ENCODE data around the gene ARHGEF10L.

Gene ARHGEF10L

DNA sequence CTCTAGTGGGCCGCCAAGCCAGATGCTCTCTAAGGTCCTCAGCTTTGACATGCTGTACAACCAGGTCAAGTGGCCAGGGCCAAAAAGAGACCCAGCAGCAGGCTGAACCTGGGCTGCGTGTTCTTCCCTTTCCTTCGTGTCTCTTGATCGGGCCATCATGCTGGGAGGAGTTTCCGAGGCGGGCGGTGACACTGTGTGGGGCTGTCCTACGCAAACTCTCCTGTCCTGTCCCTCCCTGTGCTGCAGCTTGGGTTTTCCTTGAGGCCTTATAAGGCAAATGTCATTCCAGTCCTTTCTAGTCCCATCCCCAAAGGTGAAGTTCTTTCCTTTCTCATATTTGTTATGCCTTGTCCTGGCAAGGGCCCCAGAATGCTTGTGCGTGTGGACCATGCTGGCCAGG is 56.7 kb downstream of the ARHGEF10L start:
- Histone ChIP-seq H3K27ac (replicated peaks) (no peak overlapping the region), H3K27me3 (ENCODE audit: insufficient read depth, poor library complexity, severe bottlenecking) (no peaks in the 10 kb centered on the region), H3K4me3 (replicated peaks; ENCODE audit: insufficient read depth, low read length) (no peak overlapping the region)
- no peak for TF ChIP-seq GABPA (IDR thresholded peaks at IDR 0.05; ENCODE audit: low read depth)
- TF ChIP-seq, protein P1, sequence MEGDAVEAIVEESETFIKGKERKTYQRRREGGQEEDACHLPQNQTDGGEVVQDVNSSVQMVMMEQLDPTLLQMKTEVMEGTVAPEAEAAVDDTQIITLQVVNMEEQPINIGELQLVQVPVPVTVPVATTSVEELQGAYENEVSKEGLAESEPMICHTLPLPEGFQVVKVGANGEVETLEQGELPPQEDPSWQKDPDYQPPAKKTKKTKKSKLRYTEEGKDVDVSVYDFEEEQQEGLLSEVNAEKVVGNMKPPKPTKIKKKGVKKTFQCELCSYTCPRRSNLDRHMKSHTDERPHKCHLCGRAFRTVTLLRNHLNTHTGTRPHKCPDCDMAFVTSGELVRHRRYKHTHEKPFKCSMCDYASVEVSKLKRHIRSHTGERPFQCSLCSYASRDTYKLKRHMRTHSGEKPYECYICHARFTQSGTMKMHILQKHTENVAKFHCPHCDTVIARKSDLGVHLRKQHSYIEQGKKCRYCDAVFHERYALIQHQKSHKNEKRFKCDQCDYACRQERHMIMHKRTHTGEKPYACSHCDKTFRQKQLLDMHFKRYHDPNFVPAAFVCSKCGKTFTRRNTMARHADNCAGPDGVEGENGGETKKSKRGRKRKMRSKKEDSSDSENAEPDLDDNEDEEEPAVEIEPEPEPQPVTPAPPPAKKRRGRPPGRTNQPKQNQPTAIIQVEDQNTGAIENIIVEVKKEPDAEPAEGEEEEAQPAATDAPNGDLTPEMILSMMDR (IDR thresholded peaks at IDR 0.05; ENCODE audit: insufficient read depth, low read length), result no peak
- no peak for TF ChIP-seq SPI1 (IDR thresholded peaks at IDR 0.05; ENCODE audit: borderline replicate concordance, low read depth)
- TF ChIP-seq, protein P2, sequence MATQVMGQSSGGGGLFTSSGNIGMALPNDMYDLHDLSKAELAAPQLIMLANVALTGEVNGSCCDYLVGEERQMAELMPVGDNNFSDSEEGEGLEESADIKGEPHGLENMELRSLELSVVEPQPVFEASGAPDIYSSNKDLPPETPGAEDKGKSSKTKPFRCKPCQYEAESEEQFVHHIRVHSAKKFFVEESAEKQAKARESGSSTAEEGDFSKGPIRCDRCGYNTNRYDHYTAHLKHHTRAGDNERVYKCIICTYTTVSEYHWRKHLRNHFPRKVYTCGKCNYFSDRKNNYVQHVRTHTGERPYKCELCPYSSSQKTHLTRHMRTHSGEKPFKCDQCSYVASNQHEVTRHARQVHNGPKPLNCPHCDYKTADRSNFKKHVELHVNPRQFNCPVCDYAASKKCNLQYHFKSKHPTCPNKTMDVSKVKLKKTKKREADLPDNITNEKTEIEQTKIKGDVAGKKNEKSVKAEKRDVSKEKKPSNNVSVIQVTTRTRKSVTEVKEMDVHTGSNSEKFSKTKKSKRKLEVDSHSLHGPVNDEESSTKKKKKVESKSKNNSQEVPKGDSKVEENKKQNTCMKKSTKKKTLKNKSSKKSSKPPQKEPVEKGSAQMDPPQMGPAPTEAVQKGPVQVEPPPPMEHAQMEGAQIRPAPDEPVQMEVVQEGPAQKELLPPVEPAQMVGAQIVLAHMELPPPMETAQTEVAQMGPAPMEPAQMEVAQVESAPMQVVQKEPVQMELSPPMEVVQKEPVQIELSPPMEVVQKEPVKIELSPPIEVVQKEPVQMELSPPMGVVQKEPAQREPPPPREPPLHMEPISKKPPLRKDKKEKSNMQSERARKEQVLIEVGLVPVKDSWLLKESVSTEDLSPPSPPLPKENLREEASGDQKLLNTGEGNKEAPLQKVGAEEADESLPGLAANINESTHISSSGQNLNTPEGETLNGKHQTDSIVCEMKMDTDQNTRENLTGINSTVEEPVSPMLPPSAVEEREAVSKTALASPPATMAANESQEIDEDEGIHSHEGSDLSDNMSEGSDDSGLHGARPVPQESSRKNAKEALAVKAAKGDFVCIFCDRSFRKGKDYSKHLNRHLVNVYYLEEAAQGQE (IDR thresholded peaks at IDR 0.05; ENCODE audit: insufficient replicate concordance, low read depth), result no peak
- no peak for TF ChIP-seq POLR2AphosphoS5 (IDR thresholded peaks at IDR 0.05; ENCODE audit: low read depth)
- DNase-seq (ENCODE audit: low read depth in 1 of 2, low spot score in 1 of 2), result no peak

DNA sequence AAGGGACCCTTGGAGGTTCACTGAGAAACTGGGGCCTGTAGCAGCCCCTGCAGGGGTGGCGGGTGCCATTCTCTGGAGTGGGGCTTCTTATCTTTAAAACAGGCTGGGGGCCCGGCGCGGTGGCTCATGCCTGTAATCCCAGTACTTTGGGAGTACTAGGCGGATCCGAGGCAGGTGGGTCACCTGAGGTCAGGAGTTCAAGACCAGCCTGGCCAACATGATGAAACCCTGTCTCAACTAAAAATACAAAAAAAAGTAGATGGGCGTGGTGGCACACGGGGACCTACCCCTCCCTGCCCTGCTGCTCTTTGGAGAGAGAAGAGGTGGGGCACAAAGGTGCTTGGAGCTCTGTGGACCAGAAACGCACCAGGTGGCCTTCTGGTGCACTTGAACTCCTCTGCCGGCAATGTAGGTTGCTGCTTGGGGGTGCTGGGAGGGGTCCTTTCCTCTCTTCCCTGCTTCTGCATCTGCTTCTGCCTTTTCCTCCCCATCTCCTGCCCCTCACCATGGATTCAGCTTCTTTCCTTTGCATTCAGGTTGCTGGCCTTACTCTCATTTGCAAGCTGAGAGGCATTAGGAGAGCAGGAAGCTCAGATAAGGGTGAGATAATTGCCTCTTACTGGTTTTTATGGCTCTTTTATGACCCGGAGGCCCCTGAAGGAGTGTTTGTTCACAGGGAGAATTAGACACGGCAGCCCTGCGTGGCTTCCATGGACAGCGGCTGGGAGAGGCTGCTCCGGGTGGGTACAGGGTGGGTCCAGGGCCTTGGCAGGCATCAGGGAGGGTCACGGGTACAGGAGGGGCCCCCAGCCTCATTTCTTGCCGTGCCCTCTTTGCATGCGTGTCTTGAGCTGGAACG is 57.4 kb downstream of the ARHGEF10L start:
- no peak for DNase-seq (ENCODE audit: low read depth in 1 of 2, low spot score in 1 of 2)
- H3K27me3 ChIP-seq (ENCODE audit: insufficient read depth, poor library complexity, severe bottlenecking), result no peaks in the 10 kb centered on the region
- no peak overlapping the region for H3K4me3 ChIP-seq (replicated peaks; ENCODE audit: insufficient read depth, low read length)
- H3K27ac ChIP-seq (replicated peaks), result no peak overlapping the region
- no peak for TF ChIP-seq GABPA (IDR thresholded peaks at IDR 0.05; ENCODE audit: low read depth)
- TF ChIP-seq POLR2AphosphoS5 (IDR thresholded peaks at IDR 0.05; ENCODE audit: low read depth), result no peak
- TF ChIP-seq SPI1 (IDR thresholded peaks at IDR 0.05; ENCODE audit: borderline replicate concordance, low read depth), result no peak
- TF ChIP-seq, protein P1 (IDR thresholded peaks at IDR 0.05; ENCODE audit: insufficient read depth, low read length), result no peak

DNA sequence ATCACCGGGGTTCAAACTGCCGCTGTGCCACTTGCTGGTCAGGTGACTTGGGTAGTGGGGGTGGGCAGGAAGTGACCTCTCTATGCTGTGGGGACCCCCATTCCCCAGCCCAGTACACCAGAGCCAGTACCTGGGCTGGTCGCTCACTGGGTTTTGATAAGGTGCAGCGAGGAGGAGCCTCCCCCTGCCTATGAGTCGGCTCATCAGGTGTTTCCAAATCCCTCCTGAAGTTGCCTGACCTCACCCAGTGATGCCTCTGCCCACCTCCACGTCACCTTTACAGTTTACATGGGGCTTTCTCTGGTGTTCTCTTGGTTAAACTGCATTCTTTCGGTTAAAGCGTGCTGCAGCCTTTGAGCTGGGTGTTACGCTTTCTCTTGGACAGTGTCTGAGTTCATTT is 58.2 kb downstream of the ARHGEF10L start:
- TF ChIP-seq GABPA (IDR thresholded peaks at IDR 0.05; ENCODE audit: low read depth) (no peak), SPI1 (IDR thresholded peaks at IDR 0.05; ENCODE audit: borderline replicate concordance, low read depth) (no peak), POLR2AphosphoS5 (IDR thresholded peaks at IDR 0.05; ENCODE audit: low read depth) (no peak)
- TF ChIP-seq, protein P2 (IDR thresholded peaks at IDR 0.05; ENCODE audit: insufficient replicate concordance, low read depth), result no peak
- TF ChIP-seq, protein P1 (IDR thresholded peaks at IDR 0.05; ENCODE audit: insufficient read depth, low read length), result no peak
- Histone ChIP-seq H3K27me3 (ENCODE audit: insufficient read depth, poor library complexity, severe bottlenecking) (no peaks in the 10 kb centered on the region), H3K27ac (replicated peaks) (no peak overlapping the region), H3K4me3 (replicated peaks; ENCODE audit: insufficient read depth, low read length) (no peak overlapping the region)
- DNase-seq (ENCODE audit: low read depth in 1 of 2, low spot score in 1 of 2), result no peak
